ENCODE measurements around the gene POU2F1. TPM values are rescaled to one million over a fixed set of nuclear protein-coding genes. Genes with fewer than 3 reads are reported as not detected.
A peak's percentile ranks its signal among the peaks of the same experiment; 100 is the strongest.

Gene POU2F1
- total RNA-seq, 6 donors from 2014 or later = 9.1 to 26.8 (median 15.6) TPM

DNA sequence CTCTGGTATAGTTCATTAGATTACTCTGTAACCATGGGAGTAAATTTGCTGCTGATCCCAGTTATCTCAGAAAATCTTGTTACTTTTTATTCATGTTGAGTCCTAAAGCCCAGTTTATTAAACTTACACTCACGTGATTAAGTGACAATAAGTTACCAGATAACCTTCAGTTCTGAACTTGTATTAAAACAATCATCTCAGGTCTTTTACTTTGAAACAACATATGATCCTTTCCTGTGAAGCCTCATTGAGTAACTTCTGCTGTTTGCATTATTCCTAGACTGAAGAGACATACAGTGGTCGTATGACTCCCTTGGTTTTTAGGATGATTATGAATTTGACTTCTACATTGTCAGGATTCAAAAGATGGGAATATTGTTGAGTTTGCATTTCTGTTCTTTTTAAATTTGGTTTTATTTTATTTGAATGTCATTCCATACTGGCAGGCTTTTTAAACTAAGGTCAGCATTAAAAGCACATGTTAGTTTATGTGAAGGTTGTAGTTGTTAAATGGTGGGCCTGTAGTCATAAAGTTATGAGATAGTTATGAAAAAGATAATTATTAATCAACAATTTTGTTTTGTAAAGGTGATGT lies 179.8 kb downstream of the POU2F1 start:
- H3K27me3 ChIP-seq = no peaks in the 10 kb centered on the region
- H3K9me3 ChIP-seq = no peaks in the 10 kb centered on the region
- ATAC-seq (ENCODE audit: low FRiP score in 2 of 2) (no peak), DNase-seq (no peak)
- H3K36me3 ChIP-seq = peaks cover 3 to 43% (median 12%) of the 10 kb centered on the region in 4 donors
- H3K4me1 ChIP-seq = peaks cover 0 to 22% (median 15%) of the 10 kb centered on the region in 4 donors
- no peak overlapping the region for H3K27ac ChIP-seq
- WGBS, 2 donors = 70 to 71% methylated on average over 2 of the region's 2 CpGs
- no peak for TF ChIP-seq EP300 (IDR thresholded peaks at IDR 0.05)
- TF ChIP-seq POLR2AphosphoS5 (IDR thresholded peaks at IDR 0.05) = no peak
- no peak for TF ChIP-seq POLR2A (IDR thresholded peaks at IDR 0.05)
- TF ChIP-seq, protein P1, sequence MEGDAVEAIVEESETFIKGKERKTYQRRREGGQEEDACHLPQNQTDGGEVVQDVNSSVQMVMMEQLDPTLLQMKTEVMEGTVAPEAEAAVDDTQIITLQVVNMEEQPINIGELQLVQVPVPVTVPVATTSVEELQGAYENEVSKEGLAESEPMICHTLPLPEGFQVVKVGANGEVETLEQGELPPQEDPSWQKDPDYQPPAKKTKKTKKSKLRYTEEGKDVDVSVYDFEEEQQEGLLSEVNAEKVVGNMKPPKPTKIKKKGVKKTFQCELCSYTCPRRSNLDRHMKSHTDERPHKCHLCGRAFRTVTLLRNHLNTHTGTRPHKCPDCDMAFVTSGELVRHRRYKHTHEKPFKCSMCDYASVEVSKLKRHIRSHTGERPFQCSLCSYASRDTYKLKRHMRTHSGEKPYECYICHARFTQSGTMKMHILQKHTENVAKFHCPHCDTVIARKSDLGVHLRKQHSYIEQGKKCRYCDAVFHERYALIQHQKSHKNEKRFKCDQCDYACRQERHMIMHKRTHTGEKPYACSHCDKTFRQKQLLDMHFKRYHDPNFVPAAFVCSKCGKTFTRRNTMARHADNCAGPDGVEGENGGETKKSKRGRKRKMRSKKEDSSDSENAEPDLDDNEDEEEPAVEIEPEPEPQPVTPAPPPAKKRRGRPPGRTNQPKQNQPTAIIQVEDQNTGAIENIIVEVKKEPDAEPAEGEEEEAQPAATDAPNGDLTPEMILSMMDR (IDR thresholded peaks at IDR 0.05) = no peak
- H3K4me3 ChIP-seq = no peak overlapping the region

DNA sequence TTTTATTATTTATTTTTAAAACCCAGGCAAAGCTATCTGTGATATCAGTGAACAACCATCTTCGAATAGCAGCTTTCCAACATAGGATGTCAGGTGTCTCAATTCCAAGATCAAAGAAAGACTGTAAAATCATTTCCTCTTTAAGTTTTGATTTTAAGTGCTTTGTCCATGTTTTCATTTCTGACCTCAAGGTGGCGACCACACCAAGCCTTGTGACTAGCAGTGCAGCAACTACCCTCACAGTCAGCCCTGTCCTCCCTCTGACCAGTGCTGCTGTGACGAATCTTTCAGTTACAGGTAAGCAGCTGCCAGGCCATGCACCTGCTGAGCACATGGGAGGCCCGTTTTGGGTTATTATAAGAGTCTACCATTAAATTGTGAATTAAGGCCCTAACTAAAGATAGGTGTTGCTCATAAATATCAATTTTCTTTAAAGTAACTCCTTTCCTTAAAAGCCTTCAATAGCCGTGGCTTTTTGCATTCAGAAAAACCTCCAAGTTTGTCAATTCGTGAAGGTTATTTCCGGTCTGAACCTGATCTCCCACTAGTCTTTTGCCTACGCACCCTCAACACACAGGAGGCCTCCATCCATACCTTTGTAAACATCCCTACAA lies 180.7 kb downstream of the POU2F1 start:
- Histone ChIP-seq H3K27me3 (no peaks in the 10 kb centered on the region), H3K4me3 (no peak overlapping the region), H3K9me3 (no peaks in the 10 kb centered on the region), H3K36me3 (peaks cover 3 to 48% (median 8%) of the 10 kb centered on the region in 4 donors), H3K4me1 (peaks cover 0 to 22% (median 15%) of the 10 kb centered on the region in 4 donors), H3K27ac (no peak overlapping the region)
- TF ChIP-seq, protein P1 (IDR thresholded peaks at IDR 0.05) = peak; percentile 17 to 71 (median 50)
- TF ChIP-seq EP300 (IDR thresholded peaks at IDR 0.05) = no peak
- peak; percentile 68 to 85 for ATAC-seq (ENCODE audit: low FRiP score in 2 of 2)
- WGBS, 2 donors = 58 to 60% methylated on average over 8 of the region's 8 CpGs
- peak in 1 of 2 donors; percentile 82 for DNase-seq

DNA sequence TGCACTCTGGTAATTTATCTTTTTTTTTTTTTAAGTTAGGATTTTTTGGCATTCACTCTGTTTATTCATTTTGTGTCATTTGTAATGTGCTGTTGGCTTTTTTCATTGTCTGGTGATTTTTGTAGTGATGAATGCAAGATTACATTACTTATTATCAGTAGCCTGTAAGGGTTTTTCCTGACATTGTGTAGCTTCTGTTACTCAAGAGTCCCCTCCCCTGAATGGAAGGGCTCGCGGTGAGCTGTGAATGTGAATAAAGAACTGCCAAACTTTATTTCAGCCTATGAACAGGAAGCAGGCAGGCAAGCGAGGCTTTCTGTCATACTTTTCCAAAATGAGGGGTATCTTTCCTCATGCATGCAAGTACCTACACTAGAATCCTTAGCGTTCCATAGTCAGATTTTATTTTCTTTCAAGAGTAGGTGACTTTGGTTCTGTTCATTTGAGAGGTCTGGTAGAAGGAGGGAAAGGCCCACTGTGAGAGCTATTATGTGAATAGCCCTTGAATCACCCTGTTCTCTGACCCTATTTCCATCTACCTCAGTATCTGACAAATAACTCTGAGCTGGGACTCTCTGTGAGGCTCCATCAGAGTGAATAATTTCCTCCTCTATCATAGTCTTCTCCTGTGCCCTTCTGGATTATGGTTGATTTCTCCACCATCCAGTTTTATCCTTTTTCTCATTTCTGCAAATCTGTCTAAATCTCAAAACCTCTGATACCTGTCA lies 183.6 kb downstream of the POU2F1 start:
- no peaks in the 10 kb centered on the region for H3K27me3 ChIP-seq
- ATAC-seq (ENCODE audit: low FRiP score in 2 of 2) = no peak
- H3K4me1 ChIP-seq = peaks cover 0 to 22% (median 15%) of the 10 kb centered on the region in 4 donors
- DNase-seq = no peak
- no peaks in the 10 kb centered on the region for H3K9me3 ChIP-seq
- peaks cover 0 to 29% (median 2%) of the 10 kb centered on the region in 4 donors for H3K36me3 ChIP-seq
- WGBS, 2 donors = 39 to 46% methylated on average over 4 of the region's 4 CpGs
- peak overlapping the region in 2 of 4 donors; percentile 7 to 35 for H3K27ac ChIP-seq
- TF ChIP-seq POLR2A (IDR thresholded peaks at IDR 0.05) = no peak
- TF ChIP-seq POLR2AphosphoS5 (IDR thresholded peaks at IDR 0.05) = no peak
- TF ChIP-seq, protein P1 (IDR thresholded peaks at IDR 0.05) = no peak
- TF ChIP-seq EP300 (IDR thresholded peaks at IDR 0.05) = no peak
- H3K4me3 ChIP-seq = no peak overlapping the region

DNA sequence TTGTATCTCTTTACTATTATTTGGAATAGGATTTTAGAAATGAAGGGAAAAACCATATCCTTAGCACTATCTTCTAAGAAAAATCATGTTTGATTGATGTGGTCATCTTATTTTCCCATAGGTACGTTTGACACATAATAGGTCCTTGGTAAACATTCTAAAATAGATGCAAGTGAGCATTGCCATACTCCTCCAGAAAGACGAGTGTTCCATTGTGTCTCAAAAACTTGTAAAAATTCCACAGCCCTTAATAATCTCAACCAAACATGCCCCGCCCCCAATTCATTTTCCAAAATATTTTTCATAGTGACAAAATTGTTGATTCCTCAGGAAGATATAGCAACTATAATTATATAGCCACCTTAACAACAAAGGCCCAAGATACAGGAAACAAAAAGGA lies 184.2 kb downstream of the POU2F1 start:
- ATAC-seq (ENCODE audit: low FRiP score in 2 of 2) (no peak), DNase-seq (no peak)
- WGBS, 2 donors = 62 to 69% methylated on average over 3 of the region's 3 CpGs

More for the DNA sequence above, 184.2 kb downstream of the POU2F1 start:
- Histone ChIP-seq H3K4me3 (no peak overlapping the region), H3K9me3 (no peaks in the 10 kb centered on the region), H3K36me3 (peaks cover 0 to 25% (median 0%) of the 10 kb centered on the region in 4 donors), H3K4me1 (peaks cover 0 to 22% (median 15%) of the 10 kb centered on the region in 4 donors), H3K27ac (no peak overlapping the region), H3K27me3 (no peaks in the 10 kb centered on the region)
- TF ChIP-seq EP300 (IDR thresholded peaks at IDR 0.05) (no peak), POLR2A (IDR thresholded peaks at IDR 0.05) (no peak), POLR2AphosphoS5 (IDR thresholded peaks at IDR 0.05) (no peak)
- TF ChIP-seq, protein P1 (IDR thresholded peaks at IDR 0.05) = no peak

Measured in upper lobe of left lung (tissue), 6 donors.